Inflammatory macrophage (primary cell): Measurements from ENCODE around the gene ARHGAP40.

Experiments used
- DNase-seq, 2 donors: peaks; one replicate each; pipeline ENCODE4 v3.0.0-alpha.2; 2020 to 2022

ARHGAP40 gene

GRCh38 chr20:38652995-38653394 is 51.4 kb downstream of the ARHGAP40 start:
- DNase-seq = no peak

- no peak for DNase-seq
These were observed 55.8 kb downstream of the ARHGAP40 start for GRCh38 chr20:38657390-38657789.

GRCh38 chr20:38658879-38659596 is 57.4 kb downstream of the ARHGAP40 start:
- DNase-seq = no peak

- no peak for DNase-seq
These were observed 57.9 kb downstream of the ARHGAP40 start for GRCh38 chr20:38659597-38659880.

- DNase-seq = no peak
These were observed 58.8 kb downstream of the ARHGAP40 start for GRCh38 chr20:38660429-38660828.

- DNase-seq = no peak
These were observed 62.1 kb downstream of the ARHGAP40 start for GRCh38 chr20:38663660-38664059.

GRCh38 chr20:38664284-38664683 is 62.7 kb downstream of the ARHGAP40 start:
- no peak for DNase-seq

- DNase-seq = no peak
These were observed 63.5 kb downstream of the ARHGAP40 start for GRCh38 chr20:38665094-38665493.

GRCh38 chr20:38665506-38666285 is 64.1 kb downstream of the ARHGAP40 start:
- no peak for DNase-seq

- DNase-seq = no peak
These were observed 65.9 kb downstream of the ARHGAP40 start for GRCh38 chr20:38667417-38667956.

GRCh38 chr20:38669688-38670087 is 68.1 kb downstream of the ARHGAP40 start:
- DNase-seq = no peak

GRCh38 chr20:38670786-38671185 is 69.2 kb downstream of the ARHGAP40 start:
- DNase-seq = no peak

- no peak for DNase-seq
These were observed 69.6 kb downstream of the ARHGAP40 start for GRCh38 chr20:38671186-38671585.

- DNase-seq = no peak
These were observed 70.2 kb downstream of the ARHGAP40 start for GRCh38 chr20:38671701-38672292.

- DNase-seq = no peak
These were observed 70.9 kb downstream of the ARHGAP40 start for GRCh38 chr20:38672504-38672903.

GRCh38 chr20:38673261-38673660 is 71.7 kb downstream of the ARHGAP40 start:
- no peak for DNase-seq

- DNase-seq = no peak
These were observed 72.1 kb downstream of the ARHGAP40 start for GRCh38 chr20:38673725-38674091.

GRCh38 chr20:38674092-38674764 is 72.6 kb downstream of the ARHGAP40 start:
- peak; percentile 7 to 33 for DNase-seq

- no peak for DNase-seq
These were observed 73.1 kb downstream of the ARHGAP40 start for GRCh38 chr20:38674765-38675133.

- no peak for DNase-seq
These were observed 75.0 kb downstream of the ARHGAP40 start for GRCh38 chr20:38676576-38676975.

GRCh38 chr20:38680500-38681306 is 79.1 kb downstream of the ARHGAP40 start:
- peak in 1 of 2 donors; percentile 28 for DNase-seq

- DNase-seq = no peak
These were observed 83.7 kb downstream of the ARHGAP40 start for GRCh38 chr20:38685271-38685670.
